HEK293T (cell line): ENCODE measurements around the gene LIME1.

Experiments
- ARNT ChIP-seq: fragments of 450-650 bp; IDR thresholded peaks from 2 replicates; pipeline ENCODE4 v1.6.1; 2017; ENCODE audit warnings: mild to moderate bottlenecking
- ELF4 ChIP-seq: fragments of 450-650 bp; IDR thresholded peaks from 2 replicates; pipeline ENCODE4 v1.6.1; 2017; ENCODE audit warnings: antibody characterized with exemption
- FOXA1 ChIP-seq: fragments of 450-650 bp; IDR thresholded peaks from 2 replicates; pipeline ENCODE4 v1.6.1; 2016; ENCODE audit warnings: mild to moderate bottlenecking
- FOXM1 ChIP-seq: fragments of 450-650 bp; IDR thresholded peaks from 2 replicates; pipeline ENCODE4 v1.6.1; 2017; ENCODE audit warnings: mild to moderate bottlenecking, borderline replicate concordance
- HDGF ChIP-seq: fragments of 450-650 bp; IDR thresholded peaks from 2 replicates; pipeline ENCODE4 v1.6.1; 2017; ENCODE audit warnings: antibody characterized with exemption, borderline replicate concordance
- L3MBTL2 ChIP-seq: fragments of 450-650 bp; conservative IDR thresholded peaks from 2 replicates; pipeline ENCODE4 v1.6.1; 2016; ENCODE audit warnings: mild to moderate bottlenecking
- LEF1 ChIP-seq: fragments of 450-650 bp; IDR thresholded peaks from 2 replicates; pipeline ENCODE4 v1.6.1; 2017; ENCODE audit warnings: mild to moderate bottlenecking, borderline replicate concordance
- SUZ12 ChIP-seq: fragments of 450-650 bp; IDR thresholded peaks from 2 replicates; pipeline ENCODE4 v1.6.1; 2016; ENCODE audit warnings: mild to moderate bottlenecking
- TARDBP ChIP-seq: fragments of 450-650 bp; IDR thresholded peaks from 2 replicates; pipeline ENCODE4 v1.6.1; 2016
- ZNF384 ChIP-seq: fragments of 450-650 bp; IDR thresholded peaks from 2 replicates; pipeline ENCODE4 v1.6.1; 2016

- TF ChIP-seq HDGF, result no peak
- TF ChIP-seq LEF1, result no peak
- TF ChIP-seq SUZ12, result no peak
- no peak for TF ChIP-seq FOXM1
- TF ChIP-seq TARDBP, result no peak
- TF ChIP-seq ZNF384, result no peak
- no peak for TF ChIP-seq L3MBTL2
- TF ChIP-seq ELF4, result no peak
- TF ChIP-seq ARNT, result no peak
- no peak for TF ChIP-seq FOXA1
Observed at GRCh38 chr20:63741676-63742380, 5.4 kb downstream of the LIME1 start.
